ENCODE data around the gene ABCC8. TPM values are rescaled to one million over a fixed set of nuclear protein-coding genes. Genes with fewer than 3 reads are reported as not detected.
A peak's percentile ranks its signal among the peaks of the same experiment; 100 is the strongest.

Gene ABCC8
- total and polyA plus RNA-seq, 5 donors, result 0.61 to 6.8 (median 3.7) TPM

DNA sequence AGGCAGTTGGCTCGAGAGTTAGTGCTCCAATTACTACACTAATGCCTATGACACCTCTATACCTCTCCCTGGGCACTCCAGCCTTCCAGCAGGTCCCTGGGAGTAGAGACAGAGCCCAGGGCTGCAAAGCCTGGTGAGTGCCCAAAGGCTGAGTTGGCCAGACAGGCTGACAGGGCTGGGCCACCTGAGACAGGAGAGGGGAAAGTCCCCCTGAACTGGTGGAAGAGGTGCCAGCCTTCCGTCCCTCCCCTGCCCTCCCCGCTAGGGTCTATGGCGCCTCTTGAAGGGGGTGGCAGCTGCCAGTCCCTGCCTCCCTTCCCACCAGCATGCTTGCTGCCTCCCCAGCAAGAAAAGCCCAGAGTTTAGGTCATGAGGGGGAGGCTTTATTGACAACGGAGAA is 91.2 kb downstream of the ABCC8 start:
- DNase-seq (no peak), ATAC-seq (no peak)
- H3K27ac ChIP-seq (ENCODE audit: low read length), result peak overlapping the region; percentile 82

DNA sequence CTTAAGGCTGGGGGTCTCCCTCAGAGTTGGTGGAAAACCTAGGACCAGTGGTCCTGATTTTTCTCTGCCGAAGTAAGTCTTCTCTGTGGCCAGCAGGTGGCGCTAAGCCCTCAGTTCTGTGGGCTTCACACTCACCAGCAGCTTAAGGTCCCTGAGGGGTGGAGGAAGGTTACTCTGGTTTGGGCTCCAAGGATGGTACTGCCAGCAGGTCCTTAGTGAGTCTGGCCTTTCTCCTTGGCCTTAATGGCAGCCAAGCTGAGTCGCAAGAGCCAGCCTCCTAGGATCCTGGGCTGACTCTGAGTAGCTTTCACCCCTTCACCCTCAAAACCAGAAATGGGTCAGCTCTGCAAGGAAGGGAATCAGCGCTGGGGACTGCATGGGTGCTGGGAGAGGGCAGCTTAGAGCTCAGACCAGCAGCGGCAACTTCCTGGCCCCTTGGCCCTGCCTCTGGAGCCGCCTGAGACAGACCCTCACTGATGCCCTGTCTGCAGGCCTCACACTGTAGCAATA is 92.6 kb downstream of the ABCC8 start:
- DNase-seq, result peak; percentile 84 to 87 (median 85)
- Histone ChIP-seq H3K27ac (ENCODE audit: low read length) (no peak overlapping the region), H3K4me3 (ENCODE audit: low read length) (no peak overlapping the region), H3K4me1 (ENCODE audit: control insufficient read depth, insufficient read depth, low read length) (no peaks in the 10 kb centered on the region), H3K27me3 (ENCODE audit: control insufficient read depth, insufficient read depth) (no peaks in the 10 kb centered on the region), H3K9me3 (ENCODE audit: control insufficient read depth, low read length) (no peaks in the 10 kb centered on the region)
- intact Hi-C loops (cut with DNase I), result loop anchor here in 2 of 4 donors (2.0 to 5.0 kb wide), 2 partner anchors 121 to 123 kb away; no protein-coding TSS in a partner anchor
- 44% methylated on average over 6 of the region's 6 CpGs for WGBS
- peak; percentile 34 to 54 for ATAC-seq

More for the DNA sequence above, 91.2 kb downstream of the ABCC8 start:
- H3K27me3 ChIP-seq (ENCODE audit: control insufficient read depth, insufficient read depth), result no peaks in the 10 kb centered on the region
- 73% methylated on average over 5 of the region's 5 CpGs for WGBS
- no peaks in the 10 kb centered on the region for H3K4me1 ChIP-seq (ENCODE audit: control insufficient read depth, insufficient read depth, low read length)
- intact Hi-C loops (cut with DNase I), result loop anchor here in 3 of 4 donors (1.0 to 5.0 kb wide), 3 partner anchors 117 to 119 kb away; no protein-coding TSS in a partner anchor
- no peaks in the 10 kb centered on the region for H3K9me3 ChIP-seq (ENCODE audit: control insufficient read depth, low read length)
- no peak overlapping the region for H3K4me3 ChIP-seq (ENCODE audit: low read length)

DNA sequence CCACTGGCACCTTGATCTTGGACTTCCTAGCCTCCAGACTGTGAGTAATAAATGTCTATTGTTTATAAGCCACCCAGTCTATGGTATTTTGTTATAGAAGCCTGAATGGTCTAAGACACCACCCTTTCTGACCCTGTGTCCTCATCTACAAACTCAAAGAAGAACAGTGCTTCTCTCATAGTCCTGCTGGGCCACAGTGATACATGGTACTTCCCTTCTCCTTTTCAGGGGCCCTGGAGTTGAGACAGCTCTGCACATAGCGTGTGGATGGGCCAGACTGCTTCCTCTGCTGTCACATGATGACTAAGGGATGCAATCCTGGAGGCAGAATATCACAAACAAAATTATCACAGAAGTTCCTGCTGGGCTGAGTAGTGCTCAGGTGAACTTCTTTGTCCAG is 93.2 kb downstream of the ABCC8 start:
- H3K4me3 ChIP-seq (ENCODE audit: low read length), result no peak overlapping the region
- H3K4me1 ChIP-seq (ENCODE audit: control insufficient read depth, insufficient read depth, low read length), result no peaks in the 10 kb centered on the region
- H3K27me3 ChIP-seq (ENCODE audit: control insufficient read depth, insufficient read depth), result no peaks in the 10 kb centered on the region
- intact Hi-C loops (cut with DNase I), result loop anchor here in 1 of 4 donors (5.0 kb wide), 1 partner anchor 124 kb away; no protein-coding TSS in a partner anchor
- WGBS, result 75% methylated on average over 1 of the region's 1 CpG
- DNase-seq (no peak), ATAC-seq (no peak)
- H3K9me3 ChIP-seq (ENCODE audit: control insufficient read depth, low read length), result no peaks in the 10 kb centered on the region
- H3K27ac ChIP-seq (ENCODE audit: low read length), result no peak overlapping the region

DNA sequence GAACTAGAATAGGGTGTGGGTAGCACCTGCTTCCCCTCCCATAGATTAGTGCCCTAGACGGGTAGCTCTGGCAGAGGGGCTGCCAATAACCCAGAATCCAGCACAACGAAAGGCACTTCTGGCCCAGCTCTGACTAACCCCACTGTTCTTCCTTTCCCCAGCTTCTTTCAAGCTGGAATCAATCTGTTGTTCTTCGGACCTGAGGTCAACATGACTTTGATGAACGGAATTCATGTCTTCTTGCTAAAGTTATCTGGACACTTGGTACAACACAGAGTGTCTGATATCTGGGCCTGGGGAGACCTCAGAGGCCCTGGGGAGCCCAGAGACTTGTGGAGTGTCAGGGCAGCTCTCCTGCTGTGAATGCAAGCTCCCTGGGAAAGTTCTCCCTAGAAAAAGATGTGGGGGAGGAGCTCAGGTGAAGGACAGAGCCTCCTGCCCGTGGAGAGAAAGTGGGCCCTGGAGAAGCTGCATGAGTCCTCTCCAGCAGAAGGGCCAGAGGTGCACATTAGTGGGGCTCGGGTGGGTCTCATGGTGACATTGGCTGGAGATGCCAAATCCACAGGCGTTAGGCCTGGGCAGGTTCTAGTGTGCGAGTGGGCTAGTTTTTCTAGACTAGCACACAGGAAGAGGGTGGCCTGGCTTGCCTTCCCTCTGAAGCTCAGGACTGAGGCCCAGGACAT is 94.5 kb downstream of the ABCC8 start:
- ATAC-seq, result no peak
- no peaks in the 10 kb centered on the region for H3K9me3 ChIP-seq (ENCODE audit: control insufficient read depth, low read length)
- WGBS, result 66% methylated on average over 8 of the region's 8 CpGs
- H3K4me1 ChIP-seq (ENCODE audit: control insufficient read depth, insufficient read depth, low read length), result no peaks in the 10 kb centered on the region
- H3K4me3 ChIP-seq (ENCODE audit: low read length), result no peak overlapping the region
- H3K27me3 ChIP-seq (ENCODE audit: control insufficient read depth, insufficient read depth), result no peaks in the 10 kb centered on the region
- intact Hi-C loops (cut with DNase I), result loop anchor here in 1 of 4 donors (5.0 kb wide), 1 partner anchor 125 kb away; no protein-coding TSS in a partner anchor
- DNase-seq, result no peak
- H3K27ac ChIP-seq (ENCODE audit: low read length), result no peak overlapping the region

DNA sequence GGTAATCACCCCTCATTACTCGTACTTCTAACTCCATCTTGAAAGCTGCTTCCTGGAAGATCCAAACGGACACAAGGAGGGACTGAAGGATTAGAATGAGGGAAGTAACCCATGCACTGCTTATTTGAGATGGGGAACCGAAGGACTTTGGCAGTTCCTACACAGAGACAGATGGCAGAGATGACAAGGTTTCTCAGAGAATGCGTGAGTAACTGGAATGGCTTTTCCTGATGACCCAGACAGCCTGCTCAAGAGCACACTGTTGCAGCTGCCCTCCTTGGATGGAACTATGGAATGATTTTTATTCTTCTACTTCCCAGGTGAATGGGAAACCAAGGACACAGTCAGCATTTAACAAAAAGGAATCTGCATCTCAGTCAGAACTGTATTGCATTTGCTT is 95.5 kb downstream of the ABCC8 start:
- H3K27me3 ChIP-seq (ENCODE audit: control insufficient read depth, insufficient read depth), result no peaks in the 10 kb centered on the region
- intact Hi-C loops (cut with DNase I), result loop anchor here in 1 of 4 donors (5.0 kb wide), 1 partner anchor 126 kb away; no protein-coding TSS in a partner anchor
- DNase-seq (no peak), ATAC-seq (no peak)
- H3K4me1 ChIP-seq (ENCODE audit: control insufficient read depth, insufficient read depth, low read length), result no peaks in the 10 kb centered on the region
- no peak overlapping the region for H3K4me3 ChIP-seq (ENCODE audit: low read length)
- 64% methylated on average over 4 of the region's 4 CpGs for WGBS
- no peak overlapping the region for H3K27ac ChIP-seq (ENCODE audit: low read length)
- no peaks in the 10 kb centered on the region for H3K9me3 ChIP-seq (ENCODE audit: control insufficient read depth, low read length)

DNA sequence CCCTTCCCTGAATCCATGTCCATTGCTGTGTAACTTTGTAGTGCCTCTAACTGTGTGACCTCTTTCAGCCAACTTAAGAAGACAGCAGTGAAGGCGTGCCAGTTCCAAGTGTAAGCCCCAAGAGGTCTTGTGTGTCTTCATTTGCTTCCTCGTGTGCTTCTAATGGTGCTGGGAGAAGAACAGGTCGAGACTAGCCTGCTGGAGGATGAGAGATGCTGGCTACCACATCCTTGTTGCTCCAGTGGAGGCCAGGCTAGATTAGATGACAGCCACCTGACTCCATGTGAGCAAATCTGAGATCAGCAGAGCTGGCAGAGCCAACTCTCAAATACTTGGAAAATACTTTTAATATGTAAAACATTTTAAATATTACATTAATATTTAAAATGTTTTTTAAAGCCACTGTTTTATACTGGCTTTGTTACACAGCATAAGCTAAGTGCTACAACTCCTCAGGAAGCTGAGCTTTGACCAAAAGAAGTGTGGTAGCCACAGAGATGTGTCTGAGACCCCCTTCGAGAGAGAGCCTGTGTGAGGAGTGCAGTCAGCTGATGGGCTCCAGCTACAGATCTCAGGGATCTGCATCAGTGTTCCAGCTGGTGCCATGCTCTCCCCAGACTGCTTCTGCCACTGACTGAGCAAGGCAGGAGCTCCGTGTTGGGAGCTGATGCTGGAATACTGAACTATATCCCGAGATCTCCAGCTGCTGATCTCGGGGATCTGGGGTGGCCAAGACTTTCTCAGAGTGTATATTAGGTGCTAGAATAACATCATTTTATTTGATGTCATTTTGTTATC is 97.1 kb downstream of the ABCC8 start:
- Histone ChIP-seq H3K4me3 (ENCODE audit: low read length) (no peak overlapping the region), H3K4me1 (ENCODE audit: control insufficient read depth, insufficient read depth, low read length) (no peaks in the 10 kb centered on the region), H3K9me3 (ENCODE audit: control insufficient read depth, low read length) (no peaks in the 10 kb centered on the region), H3K27ac (ENCODE audit: low read length) (no peak overlapping the region), H3K27me3 (ENCODE audit: control insufficient read depth, insufficient read depth) (no peaks in the 10 kb centered on the region)
- no peak for DNase-seq
- WGBS, result 81% methylated on average over 7 of the region's 7 CpGs
- ATAC-seq, result no peak
- intact Hi-C loops (cut with DNase I), result loop anchor here in 2 of 4 donors (5.0 to 10.0 kb wide), 2 partner anchors 128 to 145 kb away; no protein-coding TSS in a partner anchor

DNA sequence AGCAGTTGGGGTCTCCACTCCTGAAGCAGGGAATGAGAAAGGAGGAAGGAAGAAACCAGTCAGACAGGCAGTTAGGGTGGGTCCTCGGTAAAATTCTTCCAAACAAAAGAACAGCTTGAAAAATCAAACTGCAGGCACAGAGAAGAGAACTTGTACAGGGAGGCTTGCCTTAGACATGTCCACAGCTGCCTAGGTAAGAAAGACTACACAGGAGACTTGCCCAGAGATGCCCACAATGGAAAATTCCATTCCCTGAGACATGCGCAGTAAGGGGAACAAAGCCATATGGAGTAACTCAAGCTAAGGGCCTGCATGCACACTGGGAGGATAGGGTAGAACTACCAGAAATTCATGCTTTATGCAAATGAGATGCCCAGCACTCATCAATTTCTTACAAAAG is 98.0 kb downstream of the ABCC8 start:
- Histone ChIP-seq H3K27me3 (ENCODE audit: control insufficient read depth, insufficient read depth) (no peaks in the 10 kb centered on the region), H3K4me1 (ENCODE audit: control insufficient read depth, insufficient read depth, low read length) (no peaks in the 10 kb centered on the region), H3K9me3 (ENCODE audit: control insufficient read depth, low read length) (no peaks in the 10 kb centered on the region), H3K27ac (ENCODE audit: low read length) (no peak overlapping the region), H3K4me3 (ENCODE audit: low read length) (no peak overlapping the region)
- intact Hi-C loops (cut with DNase I), result loop anchor here in 1 of 4 donors (10.0 kb wide), 1 partner anchor 144 kb away; no protein-coding TSS in a partner anchor
- 75% methylated on average over 2 of the region's 2 CpGs for WGBS
- ATAC-seq, result no peak
- DNase-seq, result no peak

DNA sequence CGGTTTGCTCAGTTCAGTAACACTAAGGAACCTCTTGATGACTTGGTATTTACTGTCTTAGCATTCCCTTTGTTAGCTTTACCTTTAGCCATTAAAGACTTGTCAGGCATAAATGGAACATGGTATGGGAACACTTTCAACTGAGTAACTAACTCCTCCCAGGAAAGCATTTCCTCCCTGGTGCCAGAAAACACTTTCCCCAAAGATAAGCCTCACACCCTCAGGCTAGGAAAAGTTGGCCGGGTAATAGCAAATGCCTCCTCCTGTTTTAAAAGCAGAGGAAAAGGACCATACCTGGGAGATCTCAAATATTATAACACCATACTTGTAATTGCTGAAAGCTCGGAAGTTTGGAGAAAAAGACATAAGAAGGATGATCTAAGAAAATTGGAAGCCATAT is 100.2 kb downstream of the ABCC8 start:
- no peak for DNase-seq
- intact Hi-C loops (cut with DNase I), result loop anchor here in 1 of 4 donors (10.0 kb wide), 1 partner anchor 142 kb away; no protein-coding TSS in a partner anchor
- H3K9me3 ChIP-seq (ENCODE audit: control insufficient read depth, low read length), result peaks cover 13% of the 10 kb centered on the region
- no peak overlapping the region for H3K27ac ChIP-seq (ENCODE audit: low read length)
- no peak overlapping the region for H3K4me3 ChIP-seq (ENCODE audit: low read length)
- peak; percentile 40 to 52 for ATAC-seq
- no peaks in the 10 kb centered on the region for H3K4me1 ChIP-seq (ENCODE audit: control insufficient read depth, insufficient read depth, low read length)
- H3K27me3 ChIP-seq (ENCODE audit: control insufficient read depth, insufficient read depth), result no peaks in the 10 kb centered on the region
- WGBS, result 57% methylated on average over 3 of the region's 3 CpGs

DNA sequence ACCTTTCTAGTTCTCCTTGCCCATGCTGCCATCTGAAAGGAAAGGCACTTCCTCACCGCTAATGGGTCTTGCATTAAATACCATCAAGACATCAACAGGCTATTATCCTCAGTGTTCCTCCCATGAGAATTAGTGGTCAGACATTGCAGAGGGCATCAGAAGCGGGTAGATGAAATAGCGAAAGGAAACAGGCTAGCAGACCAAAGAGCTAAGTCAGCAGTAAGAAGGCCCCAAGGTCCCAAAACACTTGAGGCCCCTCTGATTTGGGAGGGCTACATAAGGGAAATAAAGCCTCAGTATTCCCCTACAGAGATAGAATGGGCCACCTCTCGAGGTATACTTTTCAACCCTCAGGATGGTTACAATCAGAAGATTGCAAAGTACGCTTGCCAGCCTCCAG is 101.1 kb downstream of the ABCC8 start:
- Histone ChIP-seq H3K4me3 (ENCODE audit: low read length) (no peak overlapping the region), H3K4me1 (ENCODE audit: control insufficient read depth, insufficient read depth, low read length) (no peaks in the 10 kb centered on the region), H3K9me3 (ENCODE audit: control insufficient read depth, low read length) (peaks cover 14% of the 10 kb centered on the region), H3K27me3 (ENCODE audit: control insufficient read depth, insufficient read depth) (no peaks in the 10 kb centered on the region), H3K27ac (ENCODE audit: low read length) (no peak overlapping the region)
- ATAC-seq (no peak), DNase-seq (no peak)
- intact Hi-C loops (cut with DNase I), result loop anchor here in 1 of 4 donors (10.0 kb wide), 1 partner anchor 141 kb away; no protein-coding TSS in a partner anchor
- 94% methylated on average over 5 of the region's 5 CpGs for WGBS

DNA sequence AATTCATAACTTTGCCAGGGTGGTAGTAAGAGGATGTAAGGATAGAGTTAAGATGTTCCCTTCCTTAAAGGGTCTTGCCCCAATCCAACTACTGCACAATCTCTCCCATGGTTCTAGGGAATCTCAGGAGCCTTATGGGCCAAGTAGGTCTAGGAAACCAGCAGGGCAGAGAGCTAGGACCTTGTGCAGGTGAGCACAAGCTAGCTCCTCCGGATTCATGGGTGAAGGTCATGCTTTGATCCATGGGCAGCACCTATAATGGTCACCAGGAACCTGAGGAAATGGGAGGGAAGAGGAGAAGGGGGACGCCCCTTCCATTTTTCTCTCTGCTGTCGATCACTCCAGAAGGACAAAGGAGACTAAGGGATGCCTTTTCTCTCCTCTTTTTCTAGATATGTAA is 105.0 kb downstream of the ABCC8 start:
- peaks cover 18% of the 10 kb centered on the region for H3K9me3 ChIP-seq (ENCODE audit: control insufficient read depth, low read length)
- H3K27me3 ChIP-seq (ENCODE audit: control insufficient read depth, insufficient read depth), result no peaks in the 10 kb centered on the region
- intact Hi-C loops (cut with DNase I), result loop anchor here in 1 of 4 donors (10.0 kb wide), 1 partner anchor 137 kb away; no protein-coding TSS in a partner anchor
- DNase-seq (no peak), ATAC-seq (no peak)
- H3K4me1 ChIP-seq (ENCODE audit: control insufficient read depth, insufficient read depth, low read length), result no peaks in the 10 kb centered on the region
- no peak overlapping the region for H3K27ac ChIP-seq (ENCODE audit: low read length)
- H3K4me3 ChIP-seq (ENCODE audit: low read length), result no peak overlapping the region
- WGBS, result 57% methylated on average over 3 of the region's 3 CpGs
